ENCODE data around the gene PLA2G7. TPM values are rescaled to one million over a fixed set of nuclear protein-coding genes. Genes with fewer than 3 reads are reported as not detected.

PLA2G7 gene
- total and polyA plus RNA-seq, 2 donors (not counting 1 experiment from before 2014, with no cell fraction given) = 0.04 to 1.1 TPM

GRCh38 chr6:46687619-46688097 is 47.5 kb downstream of the PLA2G7 start, which contains the start of gene TDRD6:
Gene TDRD6 (plus strand): TSS chr6:46687885. CDS start chr6:46688129, 244 bp downstream.
- no peaks in the 10 kb centered on the region for H3K27me3 ChIP-seq (replicated peaks in 1 of 4; ENCODE audit: control extremely low read depth in 1 of 4, control insufficient read depth in 3 of 4, insufficient read depth in 4 of 4, low read length in 3 of 4)
- H4K20me1 ChIP-seq (ENCODE audit: control insufficient read depth, insufficient read depth, low read length, poor library complexity, severe bottlenecking) = no peaks in the 10 kb centered on the region
- H3K9ac ChIP-seq (ENCODE audit: low read length) = no peak within 1 kb of the TSS
- no peak within 1 kb of the TSS for H2AFZ ChIP-seq (ENCODE audit: insufficient read depth, low read depth, low read length, poor library complexity, severe bottlenecking)
- H3K9me3 ChIP-seq (ENCODE audit: control extremely low read depth in 1 of 3, control insufficient read depth in 2 of 3, insufficient read depth in 1 of 3, low read length in 2 of 3) = peaks cover 0 to 17% (median 0%) of the 10 kb centered on the region in 3 donors
- H3K36me3 ChIP-seq (replicated peaks in 1 of 2; ENCODE audit: control extremely low read depth in 1 of 2, control insufficient read depth in 1 of 2, extremely low read depth in 1 of 2, insufficient read depth in 2 of 2, low read length in 1 of 2) = no peaks in the 10 kb centered on the region
- no peak within 1 kb of the TSS for H3K4me3 ChIP-seq (ENCODE audit: control extremely low read depth in 1 of 5, extremely low read depth in 1 of 5, insufficient read depth in 1 of 5, low read depth in 2 of 5, low read length in 4 of 5)
- ChIA-PET POLR2A (no interaction called here), CTCF (no interaction called here)
- Mint-ChIP-seq H3K4me1 (no peaks in the 10 kb centered on the region), H3K27me3 (peaks cover 4% of the 10 kb centered on the region), H3K9me3 (ENCODE audit: insufficient read depth) (no peaks in the 10 kb centered on the region), H3K4me3 (no peak within 1 kb of the TSS), H3K27ac (no peak within 1 kb of the TSS)
- intact Hi-C loops (cut with micrococcal nuclease) = no loop called here
- no peaks in the 10 kb centered on the region for H3K4me1 ChIP-seq (ENCODE audit: control insufficient read depth in 2 of 2, insufficient read depth in 2 of 2, low read length in 2 of 2)
- H3K79me2 ChIP-seq (ENCODE audit: control insufficient read depth, insufficient read depth, low read length) = no peaks in the 10 kb centered on the region
- H3K27ac ChIP-seq (ENCODE audit: low read length in 2 of 2) = no peak within 1 kb of the TSS
- peak; percentile 2 for DNase-seq
- 95% methylated on average over 41 of the region's 41 CpGs for WGBS (ENCODE audit: insufficient coverage)
- no peak within 1 kb of the TSS for H3K4me2 ChIP-seq (replicated peaks; ENCODE audit: low read depth, low read length, poor library complexity, severe bottlenecking)
- TF ChIP-seq EZH2 (IDR thresholded peaks at IDR 0.05; ENCODE audit: borderline replicate concordance, insufficient read depth, low read depth, low read length, poor library complexity, severe bottlenecking) (no peak), CTCF (IDR thresholded peaks at IDR 0.05) (no peak)
- no peak for ATAC-seq (ENCODE audit: low read depth)

- H4K20me1 ChIP-seq (ENCODE audit: control insufficient read depth, insufficient read depth, low read length, poor library complexity, severe bottlenecking) = no peaks in the 10 kb centered on the region
- POLR2A ChIA-PET = no interaction called here
- CTCF ChIA-PET = no interaction called here
- H3K79me2 ChIP-seq (ENCODE audit: control insufficient read depth, insufficient read depth, low read length) = no peaks in the 10 kb centered on the region
- H3K4me1 Mint-ChIP-seq = no peaks in the 10 kb centered on the region
- peaks cover 0 to 17% (median 0%) of the 10 kb centered on the region in 3 donors for H3K9me3 ChIP-seq (ENCODE audit: control extremely low read depth in 1 of 3, control insufficient read depth in 2 of 3, insufficient read depth in 1 of 3, low read length in 2 of 3)
- H3K4me1 ChIP-seq (ENCODE audit: control insufficient read depth in 2 of 2, insufficient read depth in 2 of 2, low read length in 2 of 2) = no peaks in the 10 kb centered on the region
- H3K27ac Mint-ChIP-seq = no peak overlapping the region
- H3K4me3 Mint-ChIP-seq = no peak overlapping the region
- ATAC-seq (ENCODE audit: low read depth) (no peak), DNase-seq (no peak)
- no peak overlapping the region for H3K4me3 ChIP-seq (ENCODE audit: control extremely low read depth in 1 of 5, extremely low read depth in 1 of 5, insufficient read depth in 1 of 5, low read depth in 2 of 5, low read length in 4 of 5)
- TF ChIP-seq EZH2 (IDR thresholded peaks at IDR 0.05; ENCODE audit: borderline replicate concordance, insufficient read depth, low read depth, low read length, poor library complexity, severe bottlenecking) (no peak), CTCF (IDR thresholded peaks at IDR 0.05) (no peak)
- no peak overlapping the region for H3K4me2 ChIP-seq (replicated peaks; ENCODE audit: low read depth, low read length, poor library complexity, severe bottlenecking)
- no peak overlapping the region for H2AFZ ChIP-seq (ENCODE audit: insufficient read depth, low read depth, low read length, poor library complexity, severe bottlenecking)
- peaks cover 5% of the 10 kb centered on the region for H3K27me3 Mint-ChIP-seq
- intact Hi-C loops (cut with micrococcal nuclease) = no loop called here
- H3K27ac ChIP-seq (ENCODE audit: low read length in 2 of 2) = no peak overlapping the region
- WGBS (ENCODE audit: insufficient coverage) = no CpG with 5 or more reads among the region's 4 CpGs
- H3K36me3 ChIP-seq (replicated peaks in 1 of 2; ENCODE audit: control extremely low read depth in 1 of 2, control insufficient read depth in 1 of 2, extremely low read depth in 1 of 2, insufficient read depth in 2 of 2, low read length in 1 of 2) = no peaks in the 10 kb centered on the region
- no peaks in the 10 kb centered on the region for H3K27me3 ChIP-seq (replicated peaks in 1 of 4; ENCODE audit: control extremely low read depth in 1 of 4, control insufficient read depth in 3 of 4, insufficient read depth in 4 of 4, low read length in 3 of 4)
- H3K9ac ChIP-seq (ENCODE audit: low read length) = no peak overlapping the region
- no peaks in the 10 kb centered on the region for H3K9me3 Mint-ChIP-seq (ENCODE audit: insufficient read depth)
Observed at GRCh38 chr6:46684771-46685170, 50.4 kb downstream of the PLA2G7 start.

Measured in B cell (primary cell).